IMR-90 (cell line): ENCODE data around the gene KYAT1.

Experiments used
- CTCF ChIP-seq: conservative IDR thresholded peaks from 2 replicates; pipeline ENCODE4 v1.5.1; 2012; ENCODE audit warnings: mild to moderate bottlenecking, low read depth, low read length, improper control_type of control experiment
- ELK1 ChIP-seq: fragments of 150-350 bp; IDR thresholded peaks from 2 replicates; pipeline ENCODE4 v1.6.1; 2016; ENCODE audit warnings: low read depth, mild to moderate bottlenecking, low read length, moderate library complexity, borderline replicate concordance
- POLR2A ChIP-seq: IDR thresholded peaks from 2 replicates; pipeline ENCODE4 v1.6.1; 2012; ENCODE audit warnings: mild to moderate bottlenecking, low read depth, low read length

DNA sequence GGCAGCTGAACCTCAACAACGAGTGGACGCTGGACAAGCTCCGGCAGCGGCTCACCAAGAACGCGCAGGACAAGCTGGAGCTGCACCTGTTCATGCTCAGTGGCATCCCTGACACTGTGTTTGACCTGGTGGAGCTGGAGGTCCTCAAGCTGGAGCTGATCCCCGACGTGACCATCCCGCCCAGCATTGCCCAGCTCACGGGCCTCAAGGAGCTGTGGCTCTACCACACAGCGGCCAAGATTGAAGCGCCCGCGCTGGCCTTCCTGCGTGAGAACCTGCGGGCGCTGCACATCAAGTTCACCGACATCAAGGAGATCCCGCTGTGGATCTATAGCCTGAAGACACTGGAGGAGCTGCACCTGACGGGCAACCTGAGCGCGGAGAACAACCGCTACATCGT is 26.6 kb upstream of the KYAT1 start:
- TF ChIP-seq POLR2A, result no peak
- TF ChIP-seq CTCF, result no peak
- no peak for TF ChIP-seq ELK1
